ENCODE results near the gene ACCSL.

The ACCSL gene

DNA sequence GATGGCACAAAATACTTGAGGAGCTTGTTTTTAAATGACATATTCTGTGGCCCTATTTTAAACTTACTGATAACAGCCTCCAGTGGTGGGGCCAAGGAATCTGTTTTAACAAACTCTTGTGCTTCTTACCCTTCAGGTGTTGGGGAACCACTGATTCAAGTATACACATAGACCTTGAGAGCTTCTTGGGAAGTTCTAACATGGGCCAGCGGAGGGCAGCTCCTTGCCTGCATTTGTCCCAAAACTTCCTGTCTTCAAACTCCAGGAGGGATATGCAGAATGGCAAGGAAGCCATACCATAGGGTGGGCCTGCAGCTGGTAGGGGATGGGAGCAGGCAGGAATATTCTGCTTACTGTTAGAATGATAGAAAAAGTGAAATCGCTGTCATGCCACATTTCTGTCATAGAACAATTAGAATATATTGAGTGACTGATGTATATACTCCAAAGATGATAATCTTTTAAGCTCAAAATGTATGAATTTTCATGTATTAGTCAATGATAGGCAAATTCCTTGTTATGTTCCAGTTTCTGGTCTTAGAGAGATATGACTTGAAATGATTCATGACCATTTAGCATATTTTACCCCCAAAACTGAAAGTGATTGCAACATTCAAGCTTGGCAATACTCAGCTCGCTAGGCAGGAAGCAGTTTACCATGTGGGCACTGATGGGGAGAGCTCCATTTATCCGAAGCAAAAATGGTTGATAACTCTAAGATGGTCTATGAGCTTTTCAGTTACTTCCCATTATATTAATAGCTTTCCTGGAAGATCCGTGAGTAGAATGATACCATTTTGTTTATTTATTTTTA, 56.9 kb downstream of the ACCSL start:
- no peak overlapping the region for H3K4me3 ChIP-seq
- DNase-seq (ENCODE audit: low spot score in 2 of 2), result no peak
- H3K9me3 ChIP-seq, result no peaks in the 10 kb centered on the region
- H3K27me3 ChIP-seq (ENCODE audit: low read depth), result no peaks in the 10 kb centered on the region
- no peaks in the 10 kb centered on the region; the same call in 1 of the 2 replicates for H3K36me3 ChIP-seq (replicated peaks)
- H3K4me1 ChIP-seq, result no peaks in the 10 kb centered on the region
- in situ Hi-C loops (cut with MboI; ENCODE audit: low sequenced_read_pairs), result loop anchor here (10.0 kb wide), 1 partner anchor 440 kb away; no protein-coding TSS in a partner anchor

- in situ Hi-C loops (cut with MboI; ENCODE audit: low sequenced_read_pairs), result loop anchor here (10.0 kb wide), 1 partner anchor 437 kb away; no protein-coding TSS in a partner anchor
- Histone ChIP-seq H3K27me3 (ENCODE audit: low read depth) (no peaks in the 10 kb centered on the region), H3K4me3 (no peak overlapping the region), H3K36me3 (replicated peaks) (peaks cover 6% of the 10 kb centered on the region), H3K4me1 (no peaks in the 10 kb centered on the region), H3K9me3 (no peaks in the 10 kb centered on the region)
- DNase-seq (ENCODE audit: low spot score in 2 of 2), result no peak
These were observed 60.5 kb downstream of the ACCSL start for GRCh38 chr11:44108260-44108659.

All from HAP-1 (cell line).